Tibial nerve (tissue), 4 donors: Measurements from ENCODE around the gene P2RY14. TPM values are rescaled to one million over a fixed set of nuclear protein-coding genes. Genes with fewer than 3 reads are reported as not detected.

ENCODE experiments used
- DNase-seq, 2 donors: peaks; one replicate each; pipeline ENCODE4 v3.0.0-alpha.2; 2019; ENCODE audit warnings: low spot score in 2 of 2
- H3K27ac ChIP-seq, 4 donors: fragments of 200-600 bp; sonication (generic) in 3 of 4; one replicate each; pipeline ENCODE4 v1.5.1; 2017 to 2019; ENCODE audit warnings: mild to moderate bottlenecking in 1 of 4
- H3K27me3 ChIP-seq, 2 donors: fragments of 200-600 bp; sonication (generic) in 1 of 2; one replicate each; pipeline versions ENCODE4 v1.5.1 to v1.6.0; 2017 to 2019
- H3K36me3 ChIP-seq, 3 donors: fragments of 200-600 bp; sonication (generic); one replicate each; pipeline ENCODE4 v1.5.1; 2018 to 2019
- H3K4me1 ChIP-seq, 4 donors: fragments of 200-600 bp; sonication (generic) in 3 of 4; one replicate each; pipeline ENCODE4 v1.5.1; 2017 to 2019
- H3K4me3 ChIP-seq, 4 donors: fragments of 200-600 bp; sonication (generic) in 3 of 4; one replicate each; pipeline ENCODE4 v1.5.1; 2017 to 2019; ENCODE audit warnings: mild to moderate bottlenecking in 1 of 4, moderate library complexity in 1 of 4
- H3K9me3 ChIP-seq, 4 donors: fragments of 200-600 bp; sonication (generic) in 3 of 4; one replicate each; pipeline ENCODE4 v1.5.1; 2017 to 2019
- EP300 ChIP-seq, 2 donors: sonication (generic); formaldehyde crosslinking; IDR thresholded peaks; one replicate each; pipeline ENCODE4 v1.6.1; 2017; ENCODE audit warnings: antibody characterized with exemption in 2 of 2, mild to moderate bottlenecking in 1 of 2
- POLR2A ChIP-seq, 2 donors: fragments of 450-650 bp; IDR thresholded peaks; one replicate each; pipeline ENCODE4 v1.6.1; 2017; ENCODE audit warnings: antibody characterized with exemption in 2 of 2, mild to moderate bottlenecking in 2 of 2, moderate library complexity in 2 of 2
- WGBS, 2 donors: methylation state at CpG; one replicate each; pipeline ENCODE4 v1.1.5; 2018; 5-methylcytosine and 5-hydroxymethylcytosine counted together
- total RNA-seq, 4 donors: library from RNA; depleted of rRNA; stranded (reverse); fragments of >200 nt; gene quantifications; one replicate each; pipeline ENCODE4 v1.1.0, GENCODE V29; 2016
- TF ChIP-seq, protein P1 (sequence below), 5 experiments: fragments of 200-600 bp in 3 of 5; fragments of 450-650 bp in 2 of 5; sonication (generic) in 3 of 5; IDR thresholded peaks; one replicate each; pipeline ENCODE4 v1.5.1; 2016 to 2019; ENCODE audit warnings: antibody characterized with exemption in 5 of 5, mild to moderate bottlenecking in 3 of 5, moderate library complexity in 2 of 5

The P2RY14 gene
- total RNA-seq, 4 donors from 2014 or later: 4.2 to 9.4 (median 6.3) TPM

DNA sequence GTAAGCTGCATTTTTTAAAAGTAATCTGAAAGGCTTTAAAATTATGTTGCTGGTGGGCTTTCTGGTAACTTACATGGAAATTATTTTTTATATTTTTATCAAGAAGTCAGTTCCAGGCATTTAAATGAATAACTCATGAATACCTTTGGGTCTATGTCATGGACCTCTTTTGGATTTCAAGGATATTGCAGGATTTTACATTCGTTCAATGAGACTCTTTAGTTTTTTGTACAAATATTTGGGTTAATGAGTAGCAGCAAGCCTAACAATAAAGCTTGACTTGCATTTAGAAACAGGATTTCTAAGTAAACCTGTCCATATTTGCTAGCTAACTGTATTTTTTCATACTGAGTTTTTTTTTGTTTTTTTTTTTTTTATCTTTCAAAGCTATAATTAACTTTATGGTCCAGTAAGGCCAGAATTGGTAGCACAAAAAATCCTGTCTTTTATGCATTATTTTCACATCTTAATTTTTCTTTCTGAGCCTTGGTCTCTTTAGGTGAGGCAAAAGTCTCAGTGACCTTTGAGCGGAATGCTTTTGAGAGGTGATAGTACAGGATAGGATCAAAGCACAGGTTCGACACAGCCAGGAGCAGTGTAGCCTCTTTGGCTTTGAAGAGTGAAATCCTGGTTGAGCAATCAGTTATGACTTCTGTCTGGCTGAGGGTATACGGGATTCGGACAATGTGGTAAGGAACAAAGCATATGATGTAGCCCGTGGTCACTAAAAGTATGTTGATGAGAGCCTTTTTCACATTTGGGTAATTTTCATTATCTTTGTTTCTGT, 80.2 kb downstream of the P2RY14 start:
- Histone ChIP-seq H3K27ac (no peak overlapping the region), H3K36me3 (no peaks in the 10 kb centered on the region), H3K4me1 (no peaks in the 10 kb centered on the region), H3K9me3 (no peaks in the 10 kb centered on the region), H3K27me3 (no peaks in the 10 kb centered on the region), H3K4me3 (no peak overlapping the region)
- WGBS, 2 donors: 91 to 93% methylated on average over 6 of the region's 6 CpGs
- no peak for TF ChIP-seq EP300 (IDR thresholded peaks at IDR 0.05)
- no peak for DNase-seq

DNA sequence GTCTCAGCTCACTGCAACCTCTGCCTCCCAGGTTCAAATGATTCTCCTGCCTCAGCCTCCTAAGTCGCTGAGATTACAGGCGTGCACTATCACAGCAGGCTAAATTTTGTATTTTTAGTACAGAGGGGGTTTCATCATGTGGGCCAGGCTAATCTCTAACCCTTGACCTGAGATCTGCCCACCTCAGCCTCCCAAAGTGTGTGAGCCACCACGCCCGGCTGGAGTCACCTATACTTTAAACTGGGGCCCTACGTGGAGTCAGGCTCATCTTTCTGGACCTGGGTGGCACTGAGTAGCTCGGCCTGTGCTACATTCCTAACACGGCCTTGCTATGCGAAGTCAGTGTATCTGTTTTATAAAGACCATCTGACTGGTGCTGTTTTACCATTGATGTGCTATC, 81.1 kb downstream of the P2RY14 start:
- H3K27me3 ChIP-seq: no peaks in the 10 kb centered on the region
- no peak overlapping the region for H3K4me3 ChIP-seq
- TF ChIP-seq, protein P1, sequence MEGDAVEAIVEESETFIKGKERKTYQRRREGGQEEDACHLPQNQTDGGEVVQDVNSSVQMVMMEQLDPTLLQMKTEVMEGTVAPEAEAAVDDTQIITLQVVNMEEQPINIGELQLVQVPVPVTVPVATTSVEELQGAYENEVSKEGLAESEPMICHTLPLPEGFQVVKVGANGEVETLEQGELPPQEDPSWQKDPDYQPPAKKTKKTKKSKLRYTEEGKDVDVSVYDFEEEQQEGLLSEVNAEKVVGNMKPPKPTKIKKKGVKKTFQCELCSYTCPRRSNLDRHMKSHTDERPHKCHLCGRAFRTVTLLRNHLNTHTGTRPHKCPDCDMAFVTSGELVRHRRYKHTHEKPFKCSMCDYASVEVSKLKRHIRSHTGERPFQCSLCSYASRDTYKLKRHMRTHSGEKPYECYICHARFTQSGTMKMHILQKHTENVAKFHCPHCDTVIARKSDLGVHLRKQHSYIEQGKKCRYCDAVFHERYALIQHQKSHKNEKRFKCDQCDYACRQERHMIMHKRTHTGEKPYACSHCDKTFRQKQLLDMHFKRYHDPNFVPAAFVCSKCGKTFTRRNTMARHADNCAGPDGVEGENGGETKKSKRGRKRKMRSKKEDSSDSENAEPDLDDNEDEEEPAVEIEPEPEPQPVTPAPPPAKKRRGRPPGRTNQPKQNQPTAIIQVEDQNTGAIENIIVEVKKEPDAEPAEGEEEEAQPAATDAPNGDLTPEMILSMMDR (IDR thresholded peaks at IDR 0.05): no peak
- no peak for TF ChIP-seq POLR2A (IDR thresholded peaks at IDR 0.05)
- no peak for TF ChIP-seq EP300 (IDR thresholded peaks at IDR 0.05)
- no peak for DNase-seq
- no peaks in the 10 kb centered on the region for H3K36me3 ChIP-seq
- 98 to 99% methylated on average over 8 of the region's 8 CpGs for WGBS, 2 donors
- no peaks in the 10 kb centered on the region for H3K9me3 ChIP-seq
- no peak overlapping the region for H3K27ac ChIP-seq
- no peaks in the 10 kb centered on the region for H3K4me1 ChIP-seq

DNA sequence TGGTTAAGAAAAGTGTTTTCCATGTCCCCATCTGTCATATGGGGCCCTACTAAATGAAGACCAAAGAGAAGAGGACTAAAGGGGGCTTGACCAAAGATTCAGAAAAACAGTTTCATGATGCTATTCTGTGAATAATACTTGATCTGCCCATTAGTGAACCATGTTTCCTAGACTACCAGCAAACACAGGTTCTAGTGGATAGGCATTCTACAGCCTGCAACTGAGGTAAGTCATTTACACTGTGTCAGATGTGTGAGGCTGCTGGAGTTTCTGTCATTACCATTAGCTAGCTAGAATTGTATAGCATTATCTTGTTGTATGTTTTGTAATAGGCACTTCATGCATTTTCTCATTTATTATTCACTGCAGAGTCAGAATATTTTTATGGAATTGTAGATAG, 81.9 kb downstream of the P2RY14 start:
- Histone ChIP-seq H3K36me3 (no peaks in the 10 kb centered on the region), H3K4me1 (no peaks in the 10 kb centered on the region), H3K27me3 (no peaks in the 10 kb centered on the region), H3K4me3 (no peak overlapping the region), H3K9me3 (no peaks in the 10 kb centered on the region), H3K27ac (no peak overlapping the region)
- no peak for DNase-seq
- TF ChIP-seq, protein P1 (IDR thresholded peaks at IDR 0.05): no peak
- TF ChIP-seq POLR2A (IDR thresholded peaks at IDR 0.05): no peak
- no peak for TF ChIP-seq EP300 (IDR thresholded peaks at IDR 0.05)

DNA sequence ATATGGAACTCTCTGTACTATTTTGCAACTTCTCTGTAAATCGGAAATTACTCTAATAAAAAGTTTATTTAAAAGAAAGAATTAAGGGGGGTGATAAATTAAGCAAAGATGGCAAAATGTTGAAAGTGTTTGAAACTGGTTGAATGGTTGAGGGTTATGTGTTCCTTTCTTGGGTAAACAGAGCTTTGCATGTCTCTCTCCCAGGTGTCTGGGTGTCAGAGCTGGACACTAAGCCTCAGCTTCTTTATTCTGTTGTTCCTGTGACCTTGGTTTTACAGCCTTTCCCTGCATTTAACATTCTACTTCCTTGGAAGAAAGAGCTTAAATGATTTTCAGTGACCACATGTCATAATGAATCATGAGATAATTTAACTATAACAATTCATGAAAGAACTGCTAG, 82.5 kb downstream of the P2RY14 start:
- H3K36me3 ChIP-seq: no peaks in the 10 kb centered on the region
- DNase-seq: no peak
- TF ChIP-seq, protein P1 (IDR thresholded peaks at IDR 0.05): no peak
- TF ChIP-seq EP300 (IDR thresholded peaks at IDR 0.05): no peak
- TF ChIP-seq POLR2A (IDR thresholded peaks at IDR 0.05): no peak
- H3K27ac ChIP-seq: no peak overlapping the region
- no peaks in the 10 kb centered on the region for H3K9me3 ChIP-seq
- no peaks in the 10 kb centered on the region for H3K27me3 ChIP-seq
- H3K4me1 ChIP-seq: no peaks in the 10 kb centered on the region
- WGBS, 2 donors: 81 to 95% methylated on average over 1 of the region's 1 CpG
- H3K4me3 ChIP-seq: no peak overlapping the region

DNA sequence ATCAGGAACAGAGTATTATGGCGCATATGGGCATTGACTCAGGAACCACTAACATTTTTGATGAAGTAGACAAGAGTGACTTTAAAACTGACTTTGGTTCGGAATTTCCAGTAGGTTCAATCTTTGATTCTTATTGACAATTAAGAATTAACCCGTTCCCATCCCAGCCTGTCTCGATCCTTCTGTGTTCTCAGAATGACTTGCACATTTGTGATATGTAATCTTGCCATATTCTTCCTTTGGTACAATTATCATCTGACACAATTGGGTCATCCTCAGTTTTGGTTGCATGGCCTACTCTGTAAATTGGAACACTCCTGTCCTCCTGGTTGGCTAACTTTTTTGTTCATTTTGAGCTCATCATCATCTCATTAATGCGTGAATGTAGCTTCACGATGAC, 85.8 kb downstream of the P2RY14 start:
- DNase-seq: no peak
- no peak overlapping the region for H3K27ac ChIP-seq
- TF ChIP-seq, protein P1 (IDR thresholded peaks at IDR 0.05): no peak
- no peak for TF ChIP-seq EP300 (IDR thresholded peaks at IDR 0.05)
- no peak for TF ChIP-seq POLR2A (IDR thresholded peaks at IDR 0.05)
- H3K9me3 ChIP-seq: no peaks in the 10 kb centered on the region
- 95% methylated on average over 6 of the region's 6 CpGs for WGBS, 2 donors
- no peaks in the 10 kb centered on the region for H3K27me3 ChIP-seq
- H3K36me3 ChIP-seq: no peaks in the 10 kb centered on the region
- H3K4me3 ChIP-seq: no peak overlapping the region
- no peaks in the 10 kb centered on the region for H3K4me1 ChIP-seq
